HG03060 (cell line): ENCODE results near the gene DMP1.
"Not testable (repeated sequence)": the region's sequence is repeated elsewhere in the genome, so short reads cannot be mapped to it uniquely, and the experiment has no call there.

ENCODE experiments used
- ATAC-seq: cut with Tn5 transposase; IDR thresholded peaks from one replicate; pipeline ENCODE4 v1.9.1; 2021; ENCODE audit warnings: low read depth, moderate number of reproducible peaks; ENCODE audit not compliant: unreplicated experiment

The DMP1 gene

DNA sequence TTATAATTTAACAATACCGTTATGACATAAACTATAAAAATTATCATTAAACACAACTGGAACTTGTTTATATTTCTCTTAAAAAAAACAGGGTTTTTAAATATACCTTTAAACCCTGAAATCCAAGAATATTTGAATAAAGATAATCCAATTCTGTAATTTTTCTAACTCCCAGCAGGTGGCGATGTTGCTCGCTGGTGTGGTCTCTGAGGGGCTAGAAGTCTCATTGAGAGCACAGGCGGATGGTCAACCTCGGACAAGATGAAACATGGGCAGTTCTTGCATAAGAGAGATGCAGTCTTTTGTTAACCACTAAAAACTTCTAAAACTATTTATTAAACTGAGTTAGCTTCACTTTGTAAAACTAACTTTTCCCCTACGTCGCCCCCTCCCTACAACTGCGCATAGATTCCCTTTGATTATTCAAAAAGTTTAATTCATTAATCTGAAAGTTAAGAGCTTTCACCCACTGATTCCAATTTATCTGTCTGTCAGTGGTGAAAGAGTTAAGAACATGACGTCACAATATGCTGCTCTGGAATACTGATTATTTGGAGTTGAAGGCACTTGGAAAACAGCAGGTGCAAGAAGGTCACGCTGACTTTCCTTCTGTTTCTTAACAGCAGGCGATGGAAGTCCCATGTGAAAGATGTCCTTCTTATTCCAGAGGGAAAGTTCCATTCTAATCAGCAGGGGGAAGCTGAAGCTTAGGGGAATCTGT is 29.5 kb downstream of the DMP1 start:
- ATAC-seq = no peak

DNA sequence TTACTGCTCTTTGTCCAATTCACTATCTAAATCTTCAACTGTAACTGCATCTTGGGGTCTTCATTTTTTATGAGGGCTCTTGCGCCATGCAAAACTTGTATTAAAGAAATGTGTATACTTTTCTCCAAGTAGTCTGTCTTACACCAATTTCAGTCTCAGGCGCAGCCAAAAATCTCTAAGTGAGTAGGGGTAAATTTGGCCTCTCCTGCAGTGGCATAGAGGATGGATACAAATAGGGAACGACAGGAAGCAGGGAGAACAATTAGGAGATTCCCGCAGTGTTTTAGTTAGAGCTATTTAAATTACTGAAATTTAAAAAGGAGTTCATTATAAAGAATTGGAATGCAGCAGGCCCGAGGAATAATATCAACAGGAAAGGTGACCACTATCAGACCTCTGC is 30.2 kb downstream of the DMP1 start:
- ATAC-seq = no peak

DNA sequence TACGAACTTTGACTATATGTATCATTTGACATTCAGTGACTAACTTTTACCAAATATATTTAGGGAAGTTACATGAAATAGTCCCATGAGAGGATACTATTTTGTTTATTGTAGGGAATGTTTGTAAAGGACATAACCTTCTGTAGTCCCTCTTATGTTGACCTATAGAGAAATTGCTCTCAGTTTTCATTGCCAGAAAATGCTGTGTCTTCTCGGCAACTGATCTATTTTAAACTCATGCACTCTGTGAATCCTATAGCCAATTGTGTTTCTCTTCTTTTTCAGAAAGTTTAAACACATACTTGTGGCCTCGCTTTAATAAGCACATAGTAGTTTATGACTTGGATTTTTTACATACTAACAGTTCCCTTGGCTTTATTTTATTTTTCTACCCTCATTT is 38.2 kb downstream of the DMP1 start:
- no peak for ATAC-seq

DNA sequence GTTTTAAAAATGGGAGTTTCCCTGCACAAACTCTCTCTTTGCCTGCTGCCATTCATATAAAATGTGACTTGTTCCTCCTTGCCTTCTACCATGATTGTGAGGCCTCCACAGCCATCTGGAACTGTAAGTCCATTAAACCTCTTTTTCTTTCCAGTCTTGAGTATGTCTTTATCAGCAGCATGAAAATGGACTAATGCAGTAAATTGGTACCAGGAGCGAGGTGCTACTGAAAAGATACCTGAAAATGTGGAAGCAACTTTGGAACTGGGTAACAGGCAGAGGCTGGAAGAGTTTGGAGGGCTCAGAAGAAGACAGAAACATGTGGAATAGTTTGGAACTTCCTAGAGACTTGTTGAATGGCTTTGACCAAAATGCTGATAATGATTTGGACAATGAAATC is 40.9 kb downstream of the DMP1 start:
- ATAC-seq = not testable (repeated sequence)

DNA sequence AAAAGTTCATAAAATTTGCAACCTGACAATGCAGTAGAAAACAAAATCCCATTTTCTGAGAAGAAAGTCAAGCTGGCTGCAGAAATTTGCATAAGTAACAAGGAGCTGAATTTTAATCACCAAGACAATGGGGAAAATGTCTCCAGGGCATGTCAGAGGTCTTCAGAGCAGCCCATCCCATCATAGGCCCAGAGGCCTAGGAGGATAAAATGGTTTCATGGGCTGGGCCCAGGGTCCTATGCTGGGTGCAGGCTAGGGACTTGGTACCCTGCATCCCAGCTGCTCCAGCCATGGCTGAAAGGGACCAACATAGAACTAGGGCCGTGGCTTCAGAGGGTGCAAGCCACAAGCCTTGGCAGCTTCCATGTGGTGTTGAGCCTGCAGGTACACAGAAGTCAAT is 42.0 kb downstream of the DMP1 start:
- ATAC-seq = not testable (repeated sequence)

DNA sequence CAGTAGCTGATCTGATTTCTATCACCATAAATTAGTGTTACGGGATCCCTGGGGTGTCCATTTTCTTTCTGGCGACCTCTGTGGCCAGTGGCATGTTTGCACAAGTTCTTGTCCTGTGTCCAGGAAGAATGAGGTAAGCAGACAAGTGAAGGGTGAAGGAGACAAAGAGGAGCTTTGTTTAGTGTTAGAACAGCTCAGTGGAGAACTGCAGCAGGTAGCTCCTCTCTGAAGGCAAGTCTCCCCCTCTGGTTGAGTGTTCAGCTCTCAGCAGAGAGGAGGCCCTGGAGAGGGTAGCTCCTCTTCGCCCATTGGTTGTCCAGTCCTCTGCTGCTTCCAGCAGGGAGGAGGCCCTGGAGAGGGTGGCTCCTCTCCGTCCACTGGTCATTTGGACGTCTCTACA is 47.2 kb downstream of the DMP1 start:
- no peak for ATAC-seq

DNA sequence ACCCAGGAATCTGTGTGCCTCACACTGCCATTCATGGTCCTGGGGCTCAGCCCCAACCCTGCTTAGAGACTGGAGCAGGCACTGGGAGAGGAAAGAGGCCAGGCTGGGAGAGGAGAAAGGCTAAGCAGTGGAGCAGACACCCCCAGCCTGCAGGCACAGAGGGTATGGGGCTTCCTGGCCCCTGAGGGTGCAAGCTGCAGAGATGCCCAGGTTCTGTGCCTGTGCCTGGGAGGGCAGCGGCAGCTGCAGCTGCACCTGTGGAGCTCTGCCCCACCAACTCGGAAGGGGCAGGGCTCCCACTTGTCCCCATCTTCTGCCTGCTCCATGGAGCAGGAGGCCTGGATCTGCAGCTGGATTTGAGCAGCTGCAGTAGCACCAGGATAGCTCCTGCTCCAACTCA is 47.9 kb downstream of the DMP1 start:
- no peak for ATAC-seq

DNA sequence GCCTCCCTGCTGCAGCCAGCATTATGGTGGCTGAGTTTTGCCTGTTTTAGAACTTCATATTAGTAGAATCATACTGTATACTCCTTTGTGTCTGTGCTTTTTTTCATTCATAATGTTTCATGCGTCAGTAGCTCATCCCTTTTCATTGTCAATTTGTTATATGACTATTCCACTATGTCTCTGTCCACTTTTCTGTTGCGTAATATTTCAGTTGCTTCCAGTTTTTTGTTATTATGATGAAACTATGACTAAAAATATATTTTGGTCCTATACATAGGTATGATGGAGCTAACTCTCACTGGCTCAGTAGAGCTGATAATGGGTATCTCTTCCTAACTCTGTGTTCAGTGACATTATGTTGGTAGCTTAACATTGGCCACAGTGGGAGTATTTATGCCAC is 48.3 kb downstream of the DMP1 start:
- ATAC-seq = no peak

DNA sequence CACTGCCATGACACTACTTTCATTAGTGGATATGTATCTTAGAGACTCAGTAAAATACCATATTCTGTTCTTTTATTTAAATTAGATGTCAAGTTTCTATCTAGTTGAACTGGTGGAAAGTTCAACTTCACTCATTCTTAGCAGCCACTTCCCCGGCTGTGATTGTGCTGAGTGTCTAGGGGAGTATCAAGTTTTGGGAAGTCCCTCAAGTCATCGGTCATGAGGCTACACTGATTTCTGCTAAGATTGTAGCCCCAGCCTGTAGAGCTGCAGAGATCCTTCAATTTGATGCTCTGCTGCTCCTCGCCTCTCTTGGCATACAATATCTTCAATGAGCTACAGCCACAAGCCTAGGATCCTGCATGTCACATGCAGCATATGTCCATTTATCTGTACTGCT is 53.9 kb downstream of the DMP1 start:
- ATAC-seq = no peak

DNA sequence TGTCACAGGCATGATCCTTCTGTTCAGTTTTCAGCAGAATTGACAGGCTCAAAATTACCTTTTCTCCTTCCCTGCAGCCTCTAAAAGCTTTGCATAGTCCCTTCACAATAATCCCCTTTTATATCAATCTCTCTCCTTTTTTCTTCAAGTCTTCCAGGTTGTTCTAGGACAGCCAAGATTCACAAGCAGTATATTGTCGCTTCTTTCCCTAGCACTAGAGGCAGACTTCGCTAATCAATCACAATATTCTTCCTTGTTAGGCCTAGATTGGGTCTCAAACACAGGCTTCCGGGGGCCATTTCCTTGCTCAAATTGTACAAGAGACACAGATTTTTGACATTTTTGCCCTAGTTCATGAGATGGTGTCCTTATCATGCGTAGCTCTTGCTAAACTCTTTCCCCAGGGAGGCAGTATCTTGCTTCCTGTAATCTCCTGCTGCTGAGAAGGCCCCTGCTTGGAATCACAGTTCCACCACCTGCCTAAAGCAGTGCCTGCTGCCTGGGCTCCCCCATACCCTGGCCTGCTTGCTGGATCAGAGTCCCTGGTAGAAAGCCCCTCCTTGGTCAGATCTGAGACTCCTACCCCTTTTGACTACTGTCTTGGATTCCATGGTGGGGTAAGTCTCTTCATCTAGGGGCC is 57.3 kb downstream of the DMP1 start:
- ATAC-seq = no peak
